HG03521 (cell line): Measurements from ENCODE around the gene PHF24.

Experiments
- ATAC-seq: cut with Tn5 transposase; IDR thresholded peaks from one replicate; pipeline ENCODE4 v1.9.1; 2021; ENCODE audit warnings: mild to moderate bottlenecking, moderate library complexity; ENCODE audit not compliant: unreplicated experiment

The PHF24 gene

GRCh38 chr9:34982361-34982760, 24.3 kb downstream of the PHF24 start:
- ATAC-seq = no peak

GRCh38 chr9:34983209-34983608, 25.1 kb downstream of the PHF24 start:
- no peak for ATAC-seq

GRCh38 chr9:34984049-34984448, 26.0 kb downstream of the PHF24 start:
- ATAC-seq = no peak

GRCh38 chr9:34985311-34985899, 27.3 kb downstream of the PHF24 start:
- no peak for ATAC-seq

GRCh38 chr9:34986540-34987047, 28.5 kb downstream of the PHF24 start:
- no peak for ATAC-seq

- no peak for ATAC-seq
These were observed 29.2 kb downstream of the PHF24 start for GRCh38 chr9:34987160-34987901.

- no peak for ATAC-seq
These were observed 30.3 kb downstream of the PHF24 start for GRCh38 chr9:34988218-34989002.

GRCh38 chr9:34989003-34989945, 31.2 kb downstream of the PHF24 start, which contains the start of gene DNAJB5:
Gene DNAJB5, plus strand, starts transcription at chr9:34989745. Its CDS starts 886 bp downstream, at chr9:34990631.
- peak; percentile 88 for ATAC-seq

- no peak for ATAC-seq
These were observed 32.0 kb downstream of the PHF24 start for GRCh38 chr9:34989946-34990635.

- no peak for ATAC-seq
These were observed 33.0 kb downstream of the PHF24 start for GRCh38 chr9:34990908-34991606.

GRCh38 chr9:34991607-34992375, 33.7 kb downstream of the PHF24 start:
- ATAC-seq = no peak

- no peak for ATAC-seq
These were observed 34.4 kb downstream of the PHF24 start for GRCh38 chr9:34992376-34992951.

- no peak for ATAC-seq
These were observed 35.6 kb downstream of the PHF24 start for GRCh38 chr9:34993502-34994259.

- ATAC-seq = no peak
These were observed 36.3 kb downstream of the PHF24 start for GRCh38 chr9:34994260-34994899.

GRCh38 chr9:34994900-34995669, 37.0 kb downstream of the PHF24 start:
- ATAC-seq = no peak

- no peak for ATAC-seq
These were observed 37.6 kb downstream of the PHF24 start for GRCh38 chr9:34995670-34996060.
